Lower leg skin (tissue), 3 donors: ENCODE data around the gene COPS8.

Experiments
- POLR2A ChIP-seq, 2 donors: fragments of 450-650 bp; IDR thresholded peaks; one replicate each; pipeline ENCODE4 v1.6.1; 2016 to 2017; ENCODE audit warnings: antibody characterized with exemption in 2 of 2, mild to moderate bottlenecking in 1 of 2, moderate library complexity in 1 of 2
- TF ChIP-seq, protein P1 (sequence below), 3 donors: fragments of 450-650 bp; IDR thresholded peaks; one replicate each; pipeline ENCODE4 v1.5.1; 2016; ENCODE audit warnings: antibody characterized with exemption in 3 of 3, mild to moderate bottlenecking in 3 of 3, moderate library complexity in 2 of 3

DNA sequence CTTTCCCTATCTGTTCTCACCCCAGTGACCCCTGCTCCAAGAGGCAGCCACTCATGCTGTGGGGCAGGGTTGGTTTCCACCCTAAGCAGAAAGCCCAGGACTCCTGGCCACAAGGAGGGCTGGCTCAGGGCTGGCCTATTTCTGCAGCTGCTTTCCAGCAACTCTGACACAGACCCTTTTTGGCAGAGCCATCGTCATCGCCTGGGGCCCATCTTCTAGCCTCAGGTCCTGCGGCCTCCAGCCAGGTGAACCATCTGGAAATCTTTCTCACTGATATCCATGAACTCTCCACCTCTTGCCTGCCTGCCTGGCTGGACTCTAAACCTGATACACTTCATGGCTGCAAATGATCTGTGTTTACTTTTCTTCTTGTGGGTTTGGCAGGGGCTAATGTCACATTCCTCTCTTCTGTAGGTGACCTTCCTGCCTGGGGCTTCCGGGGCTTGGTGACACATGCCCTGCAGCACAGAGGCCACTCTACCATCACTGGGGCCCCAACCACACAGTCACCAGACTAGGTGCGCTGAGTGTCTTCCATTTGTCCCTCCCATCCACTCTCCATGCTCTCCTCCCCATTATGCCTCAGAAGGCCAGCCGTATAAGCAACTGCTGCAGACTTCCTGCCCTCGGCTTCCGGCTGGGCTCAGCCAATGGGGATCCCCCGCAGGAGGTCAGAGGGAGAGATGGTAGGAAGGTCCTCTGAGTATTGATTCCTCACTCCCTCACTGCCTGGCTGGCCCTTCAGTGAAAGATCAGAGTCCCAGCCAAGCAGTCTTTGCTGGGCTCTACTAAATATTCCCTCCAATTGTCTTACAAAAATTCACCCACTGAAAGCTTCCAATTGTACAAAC lies 9.7 kb upstream of the COPS8 start:
- TF ChIP-seq, protein P1, sequence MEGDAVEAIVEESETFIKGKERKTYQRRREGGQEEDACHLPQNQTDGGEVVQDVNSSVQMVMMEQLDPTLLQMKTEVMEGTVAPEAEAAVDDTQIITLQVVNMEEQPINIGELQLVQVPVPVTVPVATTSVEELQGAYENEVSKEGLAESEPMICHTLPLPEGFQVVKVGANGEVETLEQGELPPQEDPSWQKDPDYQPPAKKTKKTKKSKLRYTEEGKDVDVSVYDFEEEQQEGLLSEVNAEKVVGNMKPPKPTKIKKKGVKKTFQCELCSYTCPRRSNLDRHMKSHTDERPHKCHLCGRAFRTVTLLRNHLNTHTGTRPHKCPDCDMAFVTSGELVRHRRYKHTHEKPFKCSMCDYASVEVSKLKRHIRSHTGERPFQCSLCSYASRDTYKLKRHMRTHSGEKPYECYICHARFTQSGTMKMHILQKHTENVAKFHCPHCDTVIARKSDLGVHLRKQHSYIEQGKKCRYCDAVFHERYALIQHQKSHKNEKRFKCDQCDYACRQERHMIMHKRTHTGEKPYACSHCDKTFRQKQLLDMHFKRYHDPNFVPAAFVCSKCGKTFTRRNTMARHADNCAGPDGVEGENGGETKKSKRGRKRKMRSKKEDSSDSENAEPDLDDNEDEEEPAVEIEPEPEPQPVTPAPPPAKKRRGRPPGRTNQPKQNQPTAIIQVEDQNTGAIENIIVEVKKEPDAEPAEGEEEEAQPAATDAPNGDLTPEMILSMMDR (IDR thresholded peaks at IDR 0.05): no peak
- TF ChIP-seq POLR2A (IDR thresholded peaks at IDR 0.05): no peak
